MCF 10A (cell line): ENCODE data around the gene UTY. TPM values are rescaled to one million over a fixed set of nuclear protein-coding genes. Genes with fewer than 3 reads are reported as not detected.

ENCODE experiments used
- BruUV-seq: library from RNA; stranded (reverse); fragments of 400-500 nt; replicated peaks from 2 replicates; lab custom pipeline; 2021; lab: Mats Ljungman, UMichigan
- CTCF ChIA-PET: fragments of 300-600 bp; sonication (Branson Sonifier 250); formaldehyde crosslinking; extraction: SDS; loops from one replicate; lab custom pipeline; 2021; ENCODE audit warnings: antibody characterized with exemption, inconsistent platforms; lab: Yijun Ruan, JAX
- POLR2A ChIA-PET: fragments of 300-600, 350-650 bp; sonication (Branson Sonifier 250); formaldehyde crosslinking; extraction: SDS; loops from one replicate; lab custom pipeline; 2020; ENCODE audit warnings: antibody characterized with exemption, inconsistent platforms; lab: Yijun Ruan, JAX
- DNase-seq: peaks from one replicate; pipeline ENCODE4 v3.0.0-alpha.2; 2018; ENCODE audit not compliant: unreplicated experiment
- H3K27ac Mint-ChIP-seq: one replicate; pipeline ENCODE4 v1.8.0; 2022; ENCODE audit warnings: mild to moderate bottlenecking, low read depth, mixed read lengths; ENCODE audit not compliant: unreplicated experiment
- H3K27me3 Mint-ChIP-seq: one replicate; pipeline ENCODE4 v1.8.0; 2022; ENCODE audit warnings: mixed read lengths; ENCODE audit not compliant: insufficient read depth, unreplicated experiment
- H3K36me3 Mint-ChIP-seq: one replicate; pipeline ENCODE4 v1.8.0; 2022; ENCODE audit warnings: mild to moderate bottlenecking, moderate library complexity, mixed read lengths; ENCODE audit not compliant: insufficient read depth, unreplicated experiment
- H3K4me1 Mint-ChIP-seq: one replicate; pipeline ENCODE4 v1.8.0; 2022; ENCODE audit warnings: mixed read lengths; ENCODE audit not compliant: insufficient read depth, unreplicated experiment
- H3K4me3 Mint-ChIP-seq: one replicate; pipeline ENCODE4 v1.8.0; 2022; ENCODE audit warnings: mild to moderate bottlenecking, moderate library complexity, mixed read lengths; ENCODE audit not compliant: unreplicated experiment
- H3K9me3 Mint-ChIP-seq: one replicate; pipeline ENCODE4 v1.8.0; 2022; ENCODE audit warnings: mixed read lengths; ENCODE audit not compliant: unreplicated experiment
- intact Hi-C: fragments of 100-400 bp; cut with micrococcal nuclease; formaldehyde crosslinking; loops from 2 replicates; pipeline ENCODE4 v1.14.1; 2022
- total RNA-seq: library from RNA; stranded (reverse); gene quantifications from 2 replicates; pipeline ENCODE4 v1.2.3, GENCODE V29; 2022
- TF ChIP-seq, protein P1 (sequence below): fragments of 200-600 bp; IDR thresholded peaks from one replicate; pipeline ENCODE4 v1.8.0; 2022; ENCODE audit warnings: antibody characterized with exemption, mild to moderate bottlenecking; ENCODE audit not compliant: unreplicated experiment

The UTY gene
- total RNA-seq, 1 experiment from 2014 or later, result not detected

DNA sequence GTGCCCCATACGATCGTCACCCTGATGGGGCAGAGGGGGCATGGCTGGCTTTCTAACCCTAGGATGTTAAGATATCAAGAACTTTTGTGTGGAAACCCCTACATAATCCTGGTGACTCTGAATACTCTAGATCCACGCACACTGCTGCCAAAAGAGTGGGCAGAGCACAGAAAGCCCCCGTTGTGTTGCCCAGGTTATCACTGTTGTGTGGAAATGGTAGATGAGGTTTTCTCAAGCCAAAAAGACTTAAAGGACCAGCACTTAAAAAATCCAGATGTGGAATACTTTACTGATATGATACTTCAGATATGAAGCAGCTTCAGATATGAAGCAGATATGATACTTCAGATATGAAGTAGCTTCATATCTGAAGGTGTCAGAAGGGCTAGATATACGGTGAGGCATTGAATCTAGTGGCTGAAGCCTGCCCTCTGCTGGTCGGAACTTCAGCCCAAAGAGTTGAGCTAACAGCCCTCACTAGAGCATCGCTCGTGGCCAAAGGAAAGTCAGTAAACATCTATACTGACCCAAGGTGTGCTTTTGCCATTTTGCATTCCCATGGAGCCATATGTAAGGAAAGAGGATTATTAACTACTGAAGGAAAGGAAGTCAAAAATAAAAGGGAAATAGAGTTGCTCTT is 136.4 kb downstream of the UTY start:
- POLR2A ChIA-PET, result no interaction called here
- no peaks in the 10 kb centered on the region for H3K36me3 Mint-ChIP-seq

DNA sequence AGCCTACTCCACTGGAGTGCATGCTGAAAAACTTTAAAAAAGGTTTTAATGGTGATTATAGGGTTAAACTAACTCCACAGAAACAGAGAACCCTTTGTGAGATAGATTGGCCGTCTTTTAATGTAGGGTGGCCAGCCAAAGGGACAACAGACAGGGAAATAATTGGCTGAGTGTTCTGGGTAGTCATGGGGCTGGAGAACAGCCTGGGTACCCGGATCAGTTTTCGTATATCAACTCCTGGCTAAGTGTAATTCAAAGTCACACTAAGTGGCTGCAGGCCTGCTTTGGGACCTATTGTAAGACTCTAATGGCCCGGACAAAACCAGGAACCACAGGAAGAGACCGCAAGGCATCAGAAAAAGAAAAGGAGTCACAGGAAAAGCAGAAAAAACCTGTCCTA is 139.9 kb downstream of the UTY start:
- ChIA-PET POLR2A (no interaction called here), CTCF (no interaction called here)
- H3K27me3 Mint-ChIP-seq, result no peaks in the 10 kb centered on the region
- DNase-seq, result no peak
- intact Hi-C loops, result no loop called here
- H3K4me3 Mint-ChIP-seq, result no peak overlapping the region
- TF ChIP-seq, protein P1, sequence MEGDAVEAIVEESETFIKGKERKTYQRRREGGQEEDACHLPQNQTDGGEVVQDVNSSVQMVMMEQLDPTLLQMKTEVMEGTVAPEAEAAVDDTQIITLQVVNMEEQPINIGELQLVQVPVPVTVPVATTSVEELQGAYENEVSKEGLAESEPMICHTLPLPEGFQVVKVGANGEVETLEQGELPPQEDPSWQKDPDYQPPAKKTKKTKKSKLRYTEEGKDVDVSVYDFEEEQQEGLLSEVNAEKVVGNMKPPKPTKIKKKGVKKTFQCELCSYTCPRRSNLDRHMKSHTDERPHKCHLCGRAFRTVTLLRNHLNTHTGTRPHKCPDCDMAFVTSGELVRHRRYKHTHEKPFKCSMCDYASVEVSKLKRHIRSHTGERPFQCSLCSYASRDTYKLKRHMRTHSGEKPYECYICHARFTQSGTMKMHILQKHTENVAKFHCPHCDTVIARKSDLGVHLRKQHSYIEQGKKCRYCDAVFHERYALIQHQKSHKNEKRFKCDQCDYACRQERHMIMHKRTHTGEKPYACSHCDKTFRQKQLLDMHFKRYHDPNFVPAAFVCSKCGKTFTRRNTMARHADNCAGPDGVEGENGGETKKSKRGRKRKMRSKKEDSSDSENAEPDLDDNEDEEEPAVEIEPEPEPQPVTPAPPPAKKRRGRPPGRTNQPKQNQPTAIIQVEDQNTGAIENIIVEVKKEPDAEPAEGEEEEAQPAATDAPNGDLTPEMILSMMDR, result no peak
- no TSS peak for BruUV-seq
- no peak overlapping the region for H3K27ac Mint-ChIP-seq
- H3K9me3 Mint-ChIP-seq, result no peaks in the 10 kb centered on the region
- H3K4me1 Mint-ChIP-seq, result no peaks in the 10 kb centered on the region
- no peaks in the 10 kb centered on the region for H3K36me3 Mint-ChIP-seq

More for the DNA sequence above, 136.4 kb downstream of the UTY start:
- H3K27ac Mint-ChIP-seq, result no peak overlapping the region
- H3K27me3 Mint-ChIP-seq, result no peaks in the 10 kb centered on the region
- CTCF ChIA-PET, result no interaction called here
- no peak for DNase-seq
- TF ChIP-seq, protein P1, result no peak
- no peaks in the 10 kb centered on the region for H3K4me1 Mint-ChIP-seq
- no peak overlapping the region for H3K4me3 Mint-ChIP-seq
- H3K9me3 Mint-ChIP-seq, result no peaks in the 10 kb centered on the region
- no TSS peak for BruUV-seq
- intact Hi-C loops, result no loop called here

DNA sequence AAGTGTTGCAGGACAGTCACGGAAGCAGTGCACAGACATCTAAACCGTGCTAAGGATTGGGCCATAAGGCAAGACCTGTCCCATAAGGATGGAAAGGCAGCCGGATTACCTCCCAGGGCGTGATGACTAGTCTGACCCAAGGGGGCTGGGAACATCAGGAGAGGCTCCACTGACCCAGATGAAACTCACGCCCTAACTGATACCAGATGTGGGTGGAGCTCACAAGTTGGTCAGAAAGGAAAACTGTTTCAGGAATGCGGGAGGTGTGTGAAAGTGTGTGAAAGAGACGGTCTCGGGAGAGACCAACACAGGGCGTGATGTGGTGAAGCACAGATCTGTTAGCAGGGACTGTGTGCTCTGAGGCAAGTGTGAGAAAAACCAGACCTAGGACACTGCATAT is 140.5 kb downstream of the UTY start:
- Mint-ChIP-seq H3K4me1 (no peaks in the 10 kb centered on the region), H3K9me3 (no peaks in the 10 kb centered on the region), H3K27me3 (no peaks in the 10 kb centered on the region), H3K4me3 (no peak overlapping the region), H3K27ac (no peak overlapping the region), H3K36me3 (no peaks in the 10 kb centered on the region)
- ChIA-PET POLR2A (no interaction called here), CTCF (no interaction called here)
- no peak for DNase-seq
- TF ChIP-seq, protein P1, result no peak
- intact Hi-C loops, result no loop called here
- no TSS peak for BruUV-seq

DNA sequence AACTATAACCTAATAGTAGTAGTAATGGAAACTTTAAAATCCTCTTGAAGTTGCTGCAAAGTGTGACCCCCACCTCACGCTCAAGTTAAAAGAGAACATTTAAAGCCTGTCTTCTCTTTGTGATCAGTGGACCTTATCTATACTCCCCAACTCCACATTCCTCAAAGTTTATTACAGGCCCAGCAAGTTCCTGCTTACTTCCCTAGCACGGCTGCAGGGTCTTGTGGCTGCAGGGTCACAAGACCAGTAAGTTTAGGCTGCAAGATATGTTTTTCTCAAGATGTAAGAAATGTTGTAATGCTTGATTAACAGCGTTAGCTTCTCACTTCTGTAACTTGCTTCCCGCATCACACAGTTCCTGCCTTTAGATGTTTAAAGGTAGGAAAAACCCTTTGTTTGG is 141.1 kb downstream of the UTY start:
- Mint-ChIP-seq H3K9me3 (no peaks in the 10 kb centered on the region), H3K27me3 (no peaks in the 10 kb centered on the region), H3K4me3 (no peak overlapping the region), H3K4me1 (no peaks in the 10 kb centered on the region), H3K27ac (no peak overlapping the region), H3K36me3 (no peaks in the 10 kb centered on the region)
- ChIA-PET CTCF (no interaction called here), POLR2A (no interaction called here)
- BruUV-seq, result no TSS peak
- TF ChIP-seq, protein P1, result no peak
- no peak for DNase-seq
- intact Hi-C loops, result no loop called here
